ENCODE measurements around the gene FOXP1.

The FOXP1 gene

DNA sequence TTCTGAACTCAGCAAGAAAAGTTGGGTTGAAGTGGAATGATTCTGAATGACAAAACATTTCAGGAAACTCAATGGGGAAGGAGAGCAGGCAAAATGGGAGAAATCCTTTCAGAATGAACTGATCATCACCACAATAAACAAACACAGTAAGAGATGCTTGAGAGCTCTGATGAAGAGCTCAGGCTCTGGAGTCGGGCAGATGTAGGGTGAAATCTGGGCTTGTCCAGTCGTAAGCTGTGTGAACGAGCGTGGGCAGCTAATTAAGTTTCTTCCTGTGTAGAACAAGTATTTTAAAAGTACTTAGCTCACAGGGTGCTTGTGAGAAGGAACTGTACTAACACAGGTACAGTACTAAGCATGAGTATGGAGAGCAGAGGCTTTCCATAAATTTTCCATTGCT, 406.2 kb downstream of the FOXP1 start:
- DNase-seq (ENCODE audit: low read depth in 3 of 3): no peak

DNA sequence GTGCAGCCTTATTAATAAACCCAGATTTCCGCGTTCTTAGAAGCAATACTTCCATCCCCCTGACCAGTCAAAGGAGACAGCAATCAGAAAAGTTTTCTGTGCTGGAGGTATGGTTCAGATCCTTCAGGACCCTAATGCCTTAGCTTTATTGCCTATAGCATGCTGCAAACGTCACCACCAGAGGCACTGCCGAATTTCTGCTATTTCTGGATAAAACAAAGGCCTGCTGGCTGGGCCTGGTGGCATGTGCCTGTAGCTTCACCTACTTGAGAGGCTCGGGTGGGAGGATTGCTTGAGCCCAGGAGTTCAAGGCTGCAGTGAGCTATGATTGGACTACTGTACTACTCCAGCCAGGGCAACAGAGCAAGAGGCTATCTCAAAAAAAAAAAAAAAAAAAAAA, 407.2 kb downstream of the FOXP1 start:
- no peak for DNase-seq (ENCODE audit: low read depth in 3 of 3)

DNA sequence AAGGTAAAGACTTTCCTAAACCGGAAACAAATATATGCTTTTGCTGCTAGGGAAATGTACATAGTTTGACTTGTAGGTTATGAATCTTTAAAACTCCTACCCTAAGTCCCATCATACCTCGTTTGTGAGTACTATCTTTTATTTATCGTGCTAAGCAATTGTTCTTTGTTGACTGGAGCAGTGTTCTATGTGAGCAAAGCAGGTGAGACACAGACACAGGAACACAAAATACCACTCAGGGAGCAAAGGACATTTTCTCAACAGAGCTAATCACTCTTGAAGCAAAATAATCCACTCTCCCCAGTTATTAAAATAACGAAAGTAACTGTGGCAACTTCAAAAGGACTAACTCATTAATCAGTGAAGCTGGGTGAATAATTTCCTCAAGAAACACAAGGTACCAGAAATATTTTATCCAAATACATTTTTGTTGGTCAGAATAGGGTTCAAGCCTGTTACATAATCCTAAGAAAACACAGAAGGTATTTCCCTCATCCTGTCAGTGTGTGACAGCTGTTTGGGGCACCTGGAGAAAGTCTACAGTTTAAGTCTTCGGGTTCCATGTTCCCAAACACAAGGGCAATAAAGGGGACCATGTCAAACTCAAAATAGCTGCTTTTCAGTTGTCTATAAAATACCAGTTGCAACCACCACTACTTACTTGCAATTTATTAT, 407.7 kb downstream of the FOXP1 start:
- DNase-seq (ENCODE audit: low read depth in 3 of 3): no peak

DNA sequence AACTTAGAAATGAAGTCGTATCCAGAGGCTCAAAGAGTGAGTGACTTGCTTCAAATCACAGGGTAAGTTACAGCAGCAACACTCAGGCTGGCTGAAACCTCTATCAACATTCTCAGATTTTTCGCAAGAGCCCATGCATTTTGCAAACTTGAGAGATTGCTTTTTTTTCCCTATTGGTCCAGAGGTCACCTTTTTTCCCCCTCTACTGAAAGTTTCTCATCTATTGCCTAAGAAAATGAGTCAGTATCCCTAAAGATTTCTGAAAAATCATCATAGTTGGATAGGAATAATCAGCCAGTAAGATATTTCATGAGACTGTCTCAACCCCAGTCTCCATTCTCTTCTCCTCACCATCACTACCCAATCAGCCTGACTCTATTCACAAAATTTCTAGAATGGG, 410.6 kb downstream of the FOXP1 start:
- no peak for DNase-seq (ENCODE audit: low read depth in 3 of 3)

DNA sequence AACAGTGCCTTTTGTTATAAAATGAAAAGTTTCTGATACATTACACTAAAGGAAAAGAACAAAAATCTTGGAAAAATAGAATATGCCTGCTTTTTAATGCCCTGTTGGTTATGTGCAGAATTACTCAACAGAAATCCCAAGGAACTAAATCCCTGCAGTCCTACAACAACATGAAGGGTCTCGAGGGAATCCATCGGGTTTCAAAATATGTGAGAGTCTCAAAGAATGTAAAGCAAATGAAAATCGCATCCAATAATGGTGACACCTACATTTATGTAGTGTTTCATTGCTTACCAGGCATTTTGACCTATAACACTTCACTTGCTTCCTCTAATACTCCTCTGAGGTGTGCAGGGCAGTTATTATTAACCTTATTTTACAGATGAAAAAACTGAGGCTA, 411.3 kb downstream of the FOXP1 start:
- no peak for DNase-seq (ENCODE audit: low read depth in 3 of 3)

DNA sequence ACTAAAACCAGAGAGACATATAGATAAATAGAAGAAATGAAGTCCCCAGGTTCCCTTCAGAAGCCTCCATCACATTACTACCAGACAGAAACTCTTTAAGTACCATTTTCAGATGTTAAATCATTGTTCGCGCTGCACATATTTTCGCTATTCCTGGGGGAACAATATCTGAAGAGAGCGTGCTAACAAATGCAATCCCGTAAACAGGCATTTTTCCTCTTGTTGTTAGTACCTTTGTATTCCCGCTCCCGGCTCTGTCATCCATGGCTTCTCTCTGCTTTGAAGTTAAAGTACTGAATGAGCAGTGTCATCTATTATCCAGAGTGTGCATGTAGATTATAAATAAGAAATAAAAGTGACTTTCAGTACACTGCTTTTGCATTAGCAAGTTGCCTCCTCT, 412.3 kb downstream of the FOXP1 start:
- DNase-seq (ENCODE audit: low read depth in 3 of 3): no peak

DNA sequence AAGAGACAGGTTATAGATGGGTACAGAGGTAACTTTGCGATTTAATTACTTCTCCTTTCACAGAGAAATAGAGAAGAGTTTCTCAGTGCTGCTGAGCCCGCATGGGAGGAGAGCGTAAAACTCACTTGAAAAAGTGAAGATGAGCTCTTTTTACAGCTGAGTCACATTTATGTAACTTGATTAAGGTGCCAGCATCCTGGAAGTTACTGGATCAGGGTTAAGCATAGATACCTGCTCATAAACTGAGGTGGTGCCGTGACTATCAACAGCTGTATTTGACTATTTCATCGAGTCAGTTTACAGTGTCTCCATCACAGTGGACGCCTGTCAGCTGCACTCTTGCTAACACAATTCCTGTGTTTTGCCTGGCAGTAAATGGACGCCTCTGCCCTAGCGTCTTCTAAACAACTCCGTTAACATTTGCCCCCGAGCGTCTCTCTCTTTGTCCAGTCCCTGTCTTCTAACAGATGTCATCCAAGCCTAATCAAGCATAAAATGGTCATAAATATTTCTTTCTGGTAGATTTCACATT, 414.6 kb downstream of the FOXP1 start:
- DNase-seq (ENCODE audit: low read depth in 3 of 3): no peak

DNA sequence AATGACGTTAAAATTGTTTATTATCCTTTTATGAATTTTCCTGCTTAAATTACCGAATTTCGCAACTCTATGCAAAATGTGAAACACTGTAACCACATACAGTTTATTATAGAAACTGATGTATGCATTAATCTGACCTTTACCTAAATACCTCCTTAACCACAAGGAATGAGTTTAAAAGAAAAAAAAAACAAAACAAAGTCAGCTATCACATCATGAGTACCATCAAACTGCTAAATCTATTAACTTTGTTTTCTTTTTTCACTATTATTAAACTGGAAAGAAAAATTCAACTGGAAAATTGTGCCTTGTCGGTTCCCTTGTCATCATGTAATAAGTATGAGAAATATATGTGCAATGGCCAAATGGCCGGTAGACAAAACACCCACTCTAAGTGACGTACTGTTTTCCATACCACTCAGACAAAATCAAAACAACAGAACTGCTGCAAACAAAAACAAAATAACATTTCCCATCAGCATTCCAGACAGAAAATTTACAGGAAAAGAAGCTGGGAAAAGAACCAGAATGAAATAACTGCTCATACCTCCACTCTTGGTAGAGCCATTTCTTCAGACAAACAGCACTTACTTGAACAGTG, 415.3 kb downstream of the FOXP1 start:
- DNase-seq (ENCODE audit: low read depth in 3 of 3): no peak

DNA sequence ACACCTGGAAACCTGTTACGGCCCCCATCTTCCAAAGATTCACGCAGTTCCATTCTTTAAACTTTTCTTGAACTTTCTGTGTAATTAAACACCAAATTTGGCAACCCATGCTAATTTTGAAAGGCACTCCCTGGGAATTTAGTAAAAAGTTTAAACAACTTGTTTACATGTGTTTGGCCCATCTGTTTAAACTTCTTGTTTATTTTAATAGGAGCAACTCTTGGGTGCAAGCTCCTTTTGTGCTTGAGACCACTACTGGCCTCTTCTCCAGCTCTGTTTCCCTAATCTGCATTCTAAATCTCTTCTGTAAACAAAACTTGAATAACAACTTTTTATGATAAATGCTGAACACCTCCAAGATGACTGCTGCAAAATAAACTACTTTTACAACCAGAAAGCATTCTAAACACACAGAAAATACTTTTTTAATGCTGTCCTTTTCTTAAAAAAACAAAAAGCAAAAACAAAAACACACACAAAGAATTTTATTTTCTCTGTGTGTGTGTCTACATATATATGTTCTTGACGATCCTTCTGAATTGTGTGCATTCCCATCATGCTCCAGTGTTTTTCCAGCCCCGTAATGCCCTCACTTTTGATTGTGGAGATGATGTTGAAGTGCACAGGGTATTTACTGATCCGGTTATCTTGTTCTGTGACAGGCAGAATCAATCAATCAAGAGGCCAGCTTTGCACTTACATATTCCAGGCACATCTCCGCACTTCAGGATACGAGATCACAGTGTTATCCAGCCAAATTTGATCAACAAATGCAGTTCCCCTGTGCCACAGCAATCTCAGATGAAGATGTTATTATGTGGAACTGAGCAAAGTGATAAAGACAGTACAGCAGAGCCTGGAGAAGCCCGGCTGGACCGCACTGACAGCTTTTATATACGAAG, 416.9 kb downstream of the FOXP1 start:
- DNase-seq (ENCODE audit: low read depth in 3 of 3): no peak

DNA sequence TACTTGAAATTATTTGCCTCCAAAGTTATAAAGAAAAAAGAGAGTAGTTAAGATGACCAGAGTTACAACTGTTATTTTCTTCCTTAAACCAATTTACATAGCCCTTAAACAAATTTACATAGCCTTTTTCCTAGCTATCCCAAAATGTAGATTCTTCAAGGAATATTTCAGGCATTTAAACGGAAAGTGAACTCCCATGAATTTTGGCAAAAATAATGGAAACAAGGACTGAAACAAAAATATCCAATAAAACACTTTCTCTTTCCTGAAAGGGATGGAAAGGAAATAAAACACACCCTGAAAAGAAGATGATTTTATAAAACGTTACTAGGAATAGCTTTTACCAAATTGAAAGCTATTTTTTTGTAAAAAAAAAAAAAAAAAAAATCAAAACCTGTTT, 418.6 kb downstream of the FOXP1 start:
- no peak for DNase-seq (ENCODE audit: low read depth in 3 of 3)

DNA sequence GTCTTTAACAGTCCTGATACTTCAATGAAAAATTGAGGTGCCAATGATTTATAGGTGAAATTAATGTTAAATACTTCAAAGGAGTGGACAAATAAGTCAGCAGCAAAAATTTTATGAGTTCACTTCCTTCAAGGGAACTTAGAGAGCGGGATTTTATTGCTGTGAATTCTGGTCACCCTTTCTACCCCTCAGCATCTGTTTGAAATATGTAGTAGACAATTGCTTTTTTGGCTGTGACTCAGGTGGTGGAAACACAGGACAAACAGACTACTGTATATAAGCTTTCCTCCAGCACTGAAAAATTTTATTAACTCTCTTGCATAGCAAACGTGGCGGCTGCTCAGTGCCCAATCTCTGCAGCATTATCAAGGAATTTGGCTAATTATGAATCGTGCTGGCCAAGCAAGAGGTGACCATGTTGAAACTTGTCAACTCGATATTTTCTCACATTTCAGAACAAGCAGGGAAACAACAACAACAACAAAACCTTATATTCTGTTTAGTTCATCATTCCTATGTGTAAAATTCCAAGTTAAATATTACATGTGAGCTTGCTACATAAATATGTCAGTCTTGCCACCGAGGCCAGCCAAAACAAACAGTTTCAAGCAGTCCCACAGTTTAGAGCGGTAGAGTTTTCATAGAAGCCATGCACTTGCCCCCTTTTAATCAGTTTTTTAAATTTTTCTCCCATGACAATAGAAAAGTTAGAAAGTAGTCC, 420.2 kb downstream of the FOXP1 start:
- no peak for DNase-seq (ENCODE audit: low read depth in 3 of 3)

DNA sequence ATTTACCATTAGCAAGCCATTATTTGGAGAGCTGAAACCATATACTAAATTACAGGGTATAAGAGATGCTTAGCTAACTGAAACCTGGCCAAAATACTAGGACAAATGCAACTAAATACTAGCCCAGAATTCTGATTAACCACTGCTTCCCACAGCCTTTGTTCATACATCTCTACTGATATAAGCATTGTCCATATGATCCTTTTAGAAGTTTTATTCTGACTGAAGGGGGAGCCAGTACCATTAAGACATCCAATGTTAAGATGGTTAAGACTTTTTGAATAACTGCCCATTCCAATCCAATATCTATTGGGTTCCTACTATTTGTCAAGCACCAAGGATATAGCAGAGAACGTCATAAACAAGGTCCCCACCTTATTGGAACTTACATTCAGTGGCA, 421.3 kb downstream of the FOXP1 start:
- no peak for DNase-seq (ENCODE audit: low read depth in 3 of 3)

DNA sequence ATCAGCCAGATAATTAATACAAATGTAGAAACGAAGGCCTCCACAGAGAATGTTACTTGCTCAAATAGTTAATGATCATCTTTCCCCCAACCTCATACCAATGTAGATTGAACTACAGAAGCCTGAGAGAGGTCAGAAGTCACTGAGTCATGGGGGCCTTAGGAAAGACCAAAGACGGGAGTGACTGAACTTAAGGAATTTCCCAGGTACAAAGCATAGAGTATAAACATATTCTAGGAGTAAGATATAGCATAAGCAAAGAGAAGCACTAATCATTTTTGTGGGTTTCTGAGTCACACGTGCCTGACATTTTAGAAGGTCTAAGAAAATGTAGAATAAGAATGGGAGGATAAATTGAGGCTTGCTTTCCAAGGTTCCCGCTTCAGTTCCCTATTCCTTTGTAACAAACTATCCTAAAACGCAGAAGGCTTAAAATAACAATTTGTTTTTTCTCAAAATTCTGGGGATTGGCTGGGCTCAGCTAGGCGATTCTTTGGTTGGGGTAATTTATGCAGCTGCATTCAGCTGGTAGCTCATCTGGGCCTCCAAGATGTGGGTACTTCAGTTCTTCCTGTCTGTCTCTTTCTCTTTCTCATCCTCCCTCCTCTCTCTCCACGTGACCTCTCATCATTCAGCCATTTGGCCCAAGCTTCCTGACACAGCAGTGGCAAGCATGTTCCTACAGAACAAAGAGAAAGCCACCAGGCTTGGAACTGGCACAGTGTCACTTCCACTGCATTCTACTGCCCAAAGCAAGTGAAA, 422.6 kb downstream of the FOXP1 start:
- DNase-seq (ENCODE audit: low read depth in 3 of 3): no peak

DNA sequence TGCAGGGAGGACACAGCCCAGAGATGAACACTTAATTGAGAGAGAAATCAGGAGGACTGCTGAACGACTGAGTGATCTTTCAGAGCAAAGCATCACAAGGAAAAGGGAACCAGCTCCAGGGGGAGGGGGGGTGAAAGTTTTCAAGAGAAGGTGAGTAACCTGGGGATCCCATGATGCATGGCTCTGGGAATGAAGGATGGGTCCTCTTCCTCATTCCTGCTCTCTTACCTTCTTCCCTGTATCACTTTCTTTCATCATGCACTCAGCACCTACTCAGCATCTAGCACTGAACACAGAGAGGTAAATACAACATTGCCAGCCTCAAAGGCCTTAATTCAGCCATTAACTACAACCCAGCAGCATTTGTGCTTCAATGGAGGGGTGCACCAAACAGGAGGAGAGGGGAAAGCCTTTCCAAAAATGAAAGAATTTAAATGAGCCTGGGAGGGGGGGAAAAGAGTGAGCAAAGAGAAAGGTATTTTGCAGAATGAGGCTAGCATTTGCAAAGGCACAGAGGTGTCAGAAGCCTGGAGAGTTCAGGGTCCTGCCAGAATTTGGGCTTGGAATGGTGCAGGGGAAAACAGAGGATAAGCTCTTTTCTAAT, 427.4 kb downstream of the FOXP1 start:
- no peak for DNase-seq (ENCODE audit: low read depth in 3 of 3)

DNA sequence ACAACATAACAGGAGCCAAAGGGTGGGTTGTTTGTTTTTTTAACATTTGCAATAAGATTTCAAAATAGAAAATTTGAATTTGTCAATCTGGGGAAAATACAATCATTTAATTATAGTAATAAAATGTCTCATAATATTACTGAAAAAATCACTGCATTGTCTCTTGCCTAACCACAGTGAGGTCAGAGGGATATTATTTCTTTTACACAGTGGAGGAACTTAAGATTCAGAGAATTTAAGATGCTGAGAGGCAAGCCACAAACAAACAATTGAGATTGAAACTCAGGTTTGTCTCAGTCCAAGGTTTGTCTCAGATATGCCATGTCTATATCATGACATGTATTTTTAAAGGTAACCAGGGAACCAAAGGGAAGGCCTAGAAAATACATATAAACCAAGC, 428.7 kb downstream of the FOXP1 start:
- DNase-seq (ENCODE audit: low read depth in 3 of 3): no peak

DNA sequence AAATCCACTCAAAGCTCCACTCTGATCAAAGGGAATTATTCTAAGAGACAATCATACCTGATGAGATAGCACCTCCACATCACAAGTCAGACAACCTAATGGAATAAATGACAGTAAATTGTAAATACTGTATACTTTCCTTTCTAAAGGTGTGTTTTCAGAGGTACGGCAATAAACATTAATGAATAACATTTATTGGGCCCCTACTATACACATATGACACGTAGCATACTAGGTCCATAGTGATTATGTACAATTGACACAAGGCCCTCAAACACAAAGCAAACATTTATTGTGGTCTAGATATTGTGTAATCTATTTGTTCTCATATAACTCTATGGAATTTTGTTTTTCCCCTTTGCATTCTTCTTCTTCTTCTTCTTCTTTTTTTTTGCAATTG, 429.8 kb downstream of the FOXP1 start:
- DNase-seq (ENCODE audit: low read depth in 3 of 3): no peak

DNA sequence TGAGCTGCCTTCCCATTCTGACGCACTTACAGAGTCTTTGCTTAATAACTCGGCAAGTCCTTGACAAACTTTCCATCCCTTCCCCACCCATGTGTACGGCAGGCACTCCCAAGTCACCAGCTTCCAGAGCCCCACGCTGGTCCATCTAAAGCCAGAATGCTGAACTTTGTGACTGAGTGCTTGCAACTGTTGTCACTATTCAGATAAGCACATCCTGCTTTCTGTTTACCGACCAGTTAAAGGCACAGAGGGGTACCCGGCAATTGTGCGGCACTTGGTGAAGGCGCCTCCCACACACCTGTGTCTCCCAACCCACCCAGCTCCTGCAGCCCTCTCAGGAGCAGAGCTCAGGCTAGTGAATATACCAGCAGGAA, 430.6 kb downstream of the FOXP1 start:
- no peak for DNase-seq (ENCODE audit: low read depth in 3 of 3)

DNA sequence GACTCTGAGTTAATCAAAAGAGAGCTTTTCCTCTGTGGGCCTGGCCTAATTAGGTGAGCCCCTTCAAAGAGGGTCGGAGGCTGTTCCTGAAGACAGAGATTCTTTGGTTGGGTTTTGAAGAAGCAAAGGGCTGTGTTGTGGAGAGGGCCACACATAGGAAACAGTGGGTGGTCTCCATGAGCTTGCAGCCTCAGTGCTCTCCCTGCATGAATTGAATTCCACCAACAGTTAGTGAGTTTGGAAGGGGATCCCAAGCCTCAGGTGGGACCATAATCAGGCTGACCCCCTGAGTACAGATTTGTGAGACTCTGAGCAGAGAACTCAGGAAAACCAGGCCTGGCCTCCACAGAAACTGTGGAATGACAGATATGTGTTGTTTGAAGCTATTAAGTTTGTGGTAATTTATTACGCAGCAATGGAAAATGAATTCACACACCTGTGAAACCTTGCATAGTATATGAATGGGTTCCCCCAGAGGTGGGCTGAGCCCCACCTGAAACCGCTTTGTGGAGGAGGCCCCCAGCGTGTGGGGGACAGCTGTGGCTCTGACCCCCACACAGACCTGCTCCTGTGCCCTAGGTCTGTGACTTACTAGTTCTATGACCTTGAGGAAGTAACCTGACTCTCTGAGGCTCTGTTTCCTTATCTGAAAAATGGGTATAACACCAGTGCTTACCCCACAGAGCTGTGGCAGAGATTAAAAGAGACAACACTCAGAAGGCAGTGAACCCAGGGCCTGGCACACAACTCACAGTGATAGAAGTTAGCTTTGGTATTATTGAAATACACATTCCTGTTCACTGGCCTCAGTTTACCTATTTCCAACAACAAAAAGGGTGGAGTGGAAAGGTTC, 431.3 kb downstream of the FOXP1 start:
- no peak for DNase-seq (ENCODE audit: low read depth in 3 of 3)

DNA sequence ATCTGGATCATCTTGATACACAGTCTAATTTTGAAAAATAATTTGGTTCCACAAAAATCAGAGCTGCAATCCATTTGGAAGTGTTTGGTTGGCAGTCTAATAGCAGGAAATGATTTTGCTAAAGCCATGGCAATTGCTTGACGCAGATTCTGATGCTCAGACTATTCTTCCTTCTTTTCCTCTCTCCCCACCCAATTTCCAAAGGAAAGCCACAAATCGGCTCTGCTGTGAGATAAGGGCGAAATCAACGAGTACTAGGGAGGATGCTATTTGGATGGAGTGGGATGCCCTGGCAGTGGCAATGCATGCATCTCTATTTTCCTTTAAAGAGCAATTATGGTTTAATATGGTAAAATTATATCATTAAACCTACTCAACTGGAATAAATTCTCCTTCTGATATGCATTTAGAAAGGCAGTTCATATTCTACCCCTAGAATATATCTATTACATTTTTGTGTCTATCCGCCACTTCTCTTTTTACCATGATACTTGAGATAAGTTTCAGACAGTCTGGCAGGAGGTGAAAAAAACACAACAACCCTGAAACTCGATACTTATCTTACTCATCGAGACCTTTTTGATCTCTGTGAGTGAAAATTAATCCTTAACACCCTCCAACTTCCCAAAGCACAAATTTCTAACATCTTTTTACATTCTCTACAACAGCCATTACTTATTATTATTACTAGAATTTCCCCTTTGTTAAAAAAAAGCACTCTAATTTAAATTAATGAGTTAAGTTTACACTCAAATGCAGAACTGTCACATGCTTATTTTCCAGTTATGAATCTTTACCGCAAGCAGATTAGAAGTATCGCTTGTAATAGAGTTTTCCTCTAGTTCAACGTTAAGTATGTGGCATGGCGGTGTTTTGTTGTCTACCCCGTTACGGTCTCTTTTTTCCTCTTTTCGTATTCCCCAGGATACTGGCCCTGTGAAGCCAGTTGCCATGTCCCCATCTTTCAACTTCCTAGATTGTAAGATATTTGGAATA, 433.3 kb downstream of the FOXP1 start:
- DNase-seq (ENCODE audit: low read depth in 3 of 3): no peak

Data from stimulated activated CD4-positive, alpha-beta T cell treated with anti-CD3 and anti-CD28 coated beads, TNF-alpha, amount 100 ng/mL, for 48 hours (primary cell).